Measurements from ENCODE around the gene SNAI1.
A peak's percentile ranks its signal among the peaks of the same experiment; 100 is the strongest.
"Not testable (repeated sequence)": the region's sequence is repeated elsewhere in the genome, so short reads cannot be mapped to it uniquely, and the experiment has no call there.

SNAI1 gene

DNA sequence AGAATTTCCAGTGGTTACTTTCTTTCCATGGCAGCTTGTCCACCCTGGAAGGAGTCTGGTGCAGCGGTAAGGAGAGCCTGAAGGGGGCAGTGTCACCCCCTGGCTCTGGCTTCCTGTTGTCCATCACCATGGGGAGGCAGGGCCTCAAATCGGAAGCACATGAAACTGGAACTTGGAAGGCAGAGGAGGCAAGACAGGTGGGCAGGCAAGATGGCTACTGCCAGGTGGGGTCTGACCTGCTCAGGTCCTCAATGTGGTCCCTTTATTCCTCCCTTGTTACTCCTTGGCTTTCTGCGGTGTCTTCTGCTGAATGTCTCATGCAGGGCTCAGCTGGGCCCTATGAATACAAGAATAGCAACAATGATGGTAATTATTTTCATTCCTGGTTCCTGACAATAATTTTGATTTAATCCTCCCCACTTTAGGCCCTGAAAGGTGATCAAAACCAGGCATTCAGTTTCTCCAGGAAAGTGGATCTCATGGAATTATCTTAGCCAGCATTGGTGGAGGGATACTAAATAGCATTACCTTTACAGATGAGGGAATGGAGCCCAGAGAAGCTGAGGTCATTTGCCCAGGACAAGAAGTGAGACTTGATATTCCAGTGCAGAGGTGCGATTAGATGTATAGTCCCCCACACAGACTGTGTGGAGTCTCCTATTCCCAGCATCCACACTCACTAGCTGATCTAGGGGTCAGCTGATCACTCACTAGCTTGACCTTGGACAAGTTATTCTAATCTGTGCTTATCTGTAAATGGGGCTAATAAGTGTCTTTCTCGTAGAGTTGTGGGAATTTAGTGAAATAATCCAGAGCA lies 17.6 kb upstream of the SNAI1 start:
- no peak for DNase-seq (ENCODE audit: low spot score)

DNA sequence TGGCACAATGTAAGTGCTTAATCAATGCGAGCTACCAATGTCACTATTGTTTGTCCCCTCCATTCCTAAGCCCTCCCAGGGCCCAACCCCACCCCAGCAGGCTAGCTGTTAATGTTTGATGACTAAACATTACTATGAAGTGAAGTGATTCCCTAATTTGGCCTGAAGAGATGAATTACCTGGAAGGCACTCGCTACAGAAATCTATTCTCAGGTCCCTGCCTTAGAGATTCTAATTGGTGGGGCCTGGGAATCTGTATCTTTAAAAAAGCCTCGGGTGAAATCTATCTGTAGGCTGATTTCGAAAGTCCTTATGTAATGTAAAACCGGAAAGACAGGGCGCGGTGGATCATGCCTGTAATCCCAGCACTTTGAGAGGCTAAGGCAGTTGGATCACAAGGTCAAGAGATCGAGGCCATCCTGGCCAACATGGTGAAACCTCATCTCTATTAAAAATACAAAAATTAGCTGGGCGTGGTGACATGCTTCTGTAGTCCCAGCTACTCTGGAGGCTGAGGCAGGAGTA lies 16.9 kb upstream of the SNAI1 start:
- DNase-seq (ENCODE audit: low spot score) = no peak

GRCh38 chr20:49966861-49967260 lies 15.9 kb upstream of the SNAI1 start:
- DNase-seq (ENCODE audit: low spot score) = no peak

- DNase-seq (ENCODE audit: low spot score) = no peak
These were observed 13.5 kb upstream of the SNAI1 start for GRCh38 chr20:49969234-49969633.

DNA sequence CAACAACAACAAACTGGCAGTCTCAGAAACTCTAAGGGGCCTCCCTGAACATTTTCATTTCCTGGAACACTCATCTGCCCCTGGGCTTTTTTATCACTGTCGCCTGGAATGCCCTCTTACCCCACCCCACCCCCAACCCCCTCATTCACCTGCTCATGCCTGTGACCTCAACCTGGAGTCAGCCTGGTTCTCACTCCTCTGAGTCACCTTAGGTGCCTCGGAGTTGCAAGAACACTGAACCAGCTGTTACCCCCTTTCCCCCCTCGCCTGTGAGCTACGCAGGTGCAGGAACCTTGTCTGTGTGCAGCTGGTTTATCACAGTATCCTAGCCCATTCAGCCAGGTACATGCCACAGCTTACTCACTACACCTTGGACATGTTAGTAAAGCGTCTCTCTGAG lies 12.8 kb upstream of the SNAI1 start:
- no peak for DNase-seq (ENCODE audit: low spot score)

DNA sequence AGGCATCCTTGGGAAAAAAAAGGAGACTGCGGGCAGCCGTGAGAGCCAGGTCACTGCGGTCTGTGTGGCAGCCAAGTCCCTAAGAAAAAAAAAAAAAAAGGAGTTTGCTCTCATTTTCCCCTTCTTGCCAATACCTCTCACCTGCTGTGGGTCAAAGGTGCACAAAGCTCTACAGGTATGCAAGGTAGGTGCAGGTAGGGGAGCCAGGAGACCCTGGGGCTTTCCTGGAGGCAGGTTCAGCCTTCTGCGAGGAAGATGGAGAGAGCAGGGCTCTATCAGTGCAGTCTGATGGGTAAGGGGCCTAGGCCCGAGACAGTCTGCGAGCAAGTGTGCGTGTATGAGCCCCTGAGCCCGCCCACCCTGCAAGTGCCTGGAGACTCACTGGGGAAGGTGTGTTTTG lies 12.3 kb upstream of the SNAI1 start:
- no peak for DNase-seq (ENCODE audit: low spot score)

DNA sequence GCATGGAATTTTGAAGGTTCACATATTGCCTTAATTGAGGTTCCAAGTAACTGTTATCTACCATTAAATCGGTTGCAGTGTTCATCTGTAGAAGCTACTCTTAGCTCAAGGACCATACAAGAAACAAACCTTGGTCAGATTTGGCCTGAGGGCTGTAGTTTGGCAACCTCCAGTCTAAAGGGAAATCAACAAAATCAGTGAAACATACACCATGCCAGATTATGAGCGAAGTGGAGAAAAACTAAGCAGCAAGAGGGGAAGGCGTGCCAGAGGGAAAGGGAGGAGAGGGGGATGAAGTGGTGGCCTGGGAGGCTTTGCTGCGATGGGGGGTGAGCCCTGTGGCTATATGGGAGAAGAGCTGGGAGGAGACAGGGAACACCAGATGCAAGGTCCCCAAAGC lies 8.8 kb upstream of the SNAI1 start:
- no peak for DNase-seq (ENCODE audit: low spot score)

GRCh38 chr20:49976542-49976941 lies 6.2 kb upstream of the SNAI1 start:
- no peak for DNase-seq (ENCODE audit: low spot score)

DNA sequence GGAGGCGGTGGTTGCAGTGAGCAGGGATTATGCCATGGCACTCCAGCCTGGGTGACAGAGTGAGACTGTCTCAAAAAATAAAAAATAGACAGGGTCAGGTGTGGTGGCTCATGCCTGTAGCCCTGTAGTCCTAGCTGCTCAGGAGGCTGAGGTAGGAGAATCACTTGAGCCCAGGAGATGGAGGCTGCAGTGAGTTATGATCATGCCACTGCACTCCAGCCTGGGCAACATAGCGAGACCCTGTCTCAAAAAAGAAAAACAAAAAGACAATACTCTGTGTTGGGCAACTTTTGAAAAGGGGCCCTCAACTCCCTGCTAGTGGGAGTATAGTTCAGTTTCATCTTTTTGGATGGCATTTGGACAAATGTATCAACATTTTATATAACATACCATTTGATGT lies 5.0 kb upstream of the SNAI1 start:
- DNase-seq (ENCODE audit: low spot score) = not testable (repeated sequence)

GRCh38 chr20:49978685-49979029 lies 4.1 kb upstream of the SNAI1 start:
- no peak for DNase-seq (ENCODE audit: low spot score)

GRCh38 chr20:49979030-49979832 lies 3.5 kb upstream of the SNAI1 start:
- peak; percentile 43 for DNase-seq (ENCODE audit: low spot score)

GRCh38 chr20:49980140-49981008 lies 2.4 kb upstream of the SNAI1 start:
- no peak for DNase-seq (ENCODE audit: low spot score)

DNA sequence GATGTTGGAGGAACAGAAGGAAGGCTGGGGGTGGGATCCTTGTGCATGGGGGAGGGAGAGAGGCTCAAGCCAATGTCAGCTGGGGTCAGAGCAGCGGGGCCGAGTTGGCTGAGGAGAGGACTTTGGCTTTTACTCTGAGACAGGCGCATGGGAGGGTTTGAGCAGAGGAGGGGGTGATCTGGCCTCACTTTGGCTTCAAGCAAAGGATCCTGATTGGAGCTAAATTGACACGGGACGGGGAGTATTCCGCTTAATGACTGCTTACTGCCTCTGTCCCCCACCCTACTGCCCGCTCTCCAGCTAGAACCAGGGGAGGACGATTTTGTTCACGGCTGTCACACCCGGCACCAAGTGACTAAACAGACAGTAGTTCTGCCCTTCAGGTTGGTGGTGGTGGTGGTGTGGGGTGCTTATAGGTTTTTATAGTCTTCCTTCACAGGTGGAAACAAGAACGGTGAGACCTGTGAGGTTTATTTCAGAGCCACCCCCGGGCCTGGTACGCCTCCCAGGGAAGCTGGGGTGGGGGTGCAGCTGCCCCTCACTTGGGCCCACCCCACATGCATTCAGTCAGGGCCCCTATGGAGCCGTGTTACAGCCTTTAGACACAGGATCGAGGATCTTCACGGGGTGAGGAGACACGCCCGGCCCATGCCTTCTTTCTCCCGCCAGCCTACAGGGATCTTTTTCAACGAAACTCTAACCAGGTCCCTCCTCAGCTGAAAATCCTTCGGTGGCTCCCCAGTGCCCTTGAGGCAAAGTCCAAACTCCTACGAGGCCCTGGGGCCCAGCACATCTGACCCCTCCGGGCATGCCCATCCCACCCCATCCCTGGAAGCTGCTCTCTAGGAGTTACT lies 1.3 kb upstream of the SNAI1 start:
- no peak for DNase-seq (ENCODE audit: low spot score)

- no peak for DNase-seq (ENCODE audit: low spot score)
These were observed 771 bp upstream of the SNAI1 start for GRCh38 chr20:49982072-49982345.

- DNase-seq (ENCODE audit: low spot score) = no peak
These were observed 505 bp downstream of the SNAI1 start for GRCh38 chr20:49983123-49983847.

- peak; percentile 19 for DNase-seq (ENCODE audit: low spot score)
These were observed 1.1 kb downstream of the SNAI1 start for GRCh38 chr20:49983848-49984408.

- no peak for DNase-seq (ENCODE audit: low spot score)
These were observed 1.8 kb downstream of the SNAI1 start for GRCh38 chr20:49984426-49985153.

DNA sequence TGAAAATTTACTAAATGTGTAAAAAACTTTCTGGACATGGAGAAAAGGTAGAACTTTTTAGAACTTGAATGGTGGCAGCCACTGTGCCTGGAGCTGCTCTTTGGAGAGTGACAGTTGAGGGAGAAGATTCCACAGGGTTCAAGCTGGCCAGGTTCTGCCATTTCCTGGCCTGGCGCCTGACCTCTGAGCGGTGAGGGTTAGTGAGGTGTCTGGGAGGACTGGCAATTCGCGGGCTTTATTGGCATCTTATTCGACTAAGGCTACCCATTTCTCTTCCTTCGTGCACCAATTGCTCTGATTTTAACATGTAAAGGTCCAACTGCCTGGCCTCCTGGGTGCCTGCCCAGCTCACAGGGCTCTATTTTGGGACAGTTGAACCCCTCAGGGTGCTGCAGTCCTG lies 2.4 kb downstream of the SNAI1 start:
- DNase-seq (ENCODE audit: low spot score) = no peak

- no peak for DNase-seq (ENCODE audit: low spot score)
These were observed 2.8 kb downstream of the SNAI1 start for GRCh38 chr20:49985617-49986016.

GRCh38 chr20:49986049-49986448 lies 3.3 kb downstream of the SNAI1 start:
- DNase-seq (ENCODE audit: low spot score) = no peak
